OCI-LY7 (cell line): ENCODE measurements around the gene ADGRL2. TPM values are rescaled to one million over a fixed set of nuclear protein-coding genes. Genes with fewer than 3 reads are reported as not detected.

Experiments used
- BruUV-seq: library from RNA; stranded (reverse); fragments of 400-500 nt; replicated peaks from 2 replicates; lab custom pipeline; 2021; lab: Mats Ljungman, UMichigan
- CTCF ChIA-PET: fragments of 300-600 bp; sonication (Branson Sonifier 250); formaldehyde crosslinking; loops from one replicate; lab custom pipeline; 2022; ENCODE audit warnings: antibody characterized with exemption; ENCODE audit not compliant: unreplicated experiment; lab: Charles Lee
- POLR2A ChIA-PET: fragments of 300-600 bp; sonication (Branson Sonifier 250); formaldehyde crosslinking; loops from one replicate; lab custom pipeline; 2022; ENCODE audit warnings: antibody characterized with exemption; lab: Charles Lee
- DNase-seq: peaks from one replicate; pipeline ENCODE4 v3.0.0-alpha.2; 2015; ENCODE audit warnings: low spot score
- H2AFZ ChIP-seq: fragments of 200-600 bp; sonication (generic), shearing (Covaris generic); 2 replicates; pipeline ENCODE4 v1.6.1; 2014; ENCODE audit warnings: mild to moderate bottlenecking, antibody characterized with exemption, low read length, moderate library complexity
- H3K27ac ChIP-seq: fragments of 200-600 bp; sonication (generic); 2 replicates; pipeline ENCODE4 v1.5.1; 2014; ENCODE audit warnings: mixed run types, low read depth, mild to moderate bottlenecking, moderate library complexity, low read length, inconsistent platforms; ENCODE audit not compliant: poor library complexity, severe bottlenecking
- H3K36me3 ChIP-seq: fragments of 200-600 bp; sonication (generic); 2 replicates; pipeline ENCODE4 v1.6.1; 2014; ENCODE audit warnings: mild to moderate bottlenecking, antibody characterized with exemption, low read length, moderate library complexity, mixed read lengths; ENCODE audit not compliant: insufficient read depth
- H3K4me1 ChIP-seq: fragments of 200-600 bp; sonication (generic); 2 replicates; pipeline ENCODE4 v1.5.1; 2014; ENCODE audit warnings: mild to moderate bottlenecking, low read length; ENCODE audit not compliant: insufficient read depth, poor library complexity, severe bottlenecking
- H3K4me2 ChIP-seq: fragments of 200-600 bp; sonication (generic); 2 replicates; pipeline ENCODE4 v1.6.1; 2014; ENCODE audit warnings: mild to moderate bottlenecking, low read length
- H3K4me3 ChIP-seq: fragments of 200-600 bp; sonication (generic); 2 replicates; pipeline ENCODE4 v1.5.1; 2014; ENCODE audit warnings: mild to moderate bottlenecking, low read depth, low read length; ENCODE audit not compliant: poor library complexity, severe bottlenecking
- H3K79me2 ChIP-seq: fragments of 200-600 bp; sonication (generic); 2 replicates; pipeline ENCODE4 v1.6.1; 2016; ENCODE audit warnings: low read depth, mild to moderate bottlenecking, low read length, moderate library complexity, mixed read lengths; ENCODE audit not compliant: insufficient read depth
- H3K9me2 ChIP-seq: fragments of 200-600 bp; sonication (generic); 2 replicates; pipeline ENCODE4 v1.6.1; 2016; ENCODE audit warnings: mild to moderate bottlenecking, low read length, mixed read lengths; ENCODE audit not compliant: insufficient read depth
- H3K9me3 ChIP-seq: fragments of 200-600 bp; sonication (generic); 2 replicates; pipeline ENCODE4 v1.6.1; 2014; ENCODE audit warnings: mild to moderate bottlenecking, mixed run types, low read length, mixed read lengths
- H4K20me1 ChIP-seq: fragments of 200-600 bp; sonication (generic); 2 replicates; pipeline ENCODE4 v1.6.1; 2014; ENCODE audit warnings: mild to moderate bottlenecking, antibody characterized with exemption, low read length, moderate library complexity, mixed read lengths; ENCODE audit not compliant: insufficient read depth
- CTCF ChIP-seq: fragments of 200-600 bp; sonication (generic); conservative IDR thresholded peaks from 2 replicates; pipeline ENCODE4 v1.5.1; 2014; ENCODE audit warnings: mild to moderate bottlenecking, antibody characterized with exemption, low read length, moderate library complexity, mixed read lengths
- EZH2phosphoT487 ChIP-seq: fragments of 200-600 bp; sonication (generic); IDR thresholded peaks from 2 replicates; pipeline ENCODE4 v1.6.1; 2018; ENCODE audit warnings: low read depth, borderline replicate concordance, mild to moderate bottlenecking, mixed run types, antibody characterized with exemption, low read length, moderate library complexity, mixed read lengths
- intact Hi-C: fragments of 100-400 bp; cut with micrococcal nuclease; formaldehyde crosslinking; loops from one replicate; pipeline ENCODE4 v1.10.0; 2022; ENCODE audit not compliant: unreplicated experiment
- total RNA-seq, 2 experiments: library from RNA; depleted of rRNA in 1 of 2; stranded (reverse); fragments of >200 nt in 1 of 2; shearing (Covaris generic) in 1 of 2; gene quantifications; 2 replicates each; pipeline ENCODE4 v1.2.3, GENCODE V29; 2014 to 2022

The ADGRL2 gene
- total RNA-seq, 2 experiments from 2014 or later: not detected

- H4K20me1 ChIP-seq: no peaks in the 10 kb centered on the region
- no peaks in the 10 kb centered on the region for H3K36me3 ChIP-seq
- BruUV-seq: no TSS peak
- intact Hi-C loops: no loop called here
- no peaks in the 10 kb centered on the region for H3K9me2 ChIP-seq
- no peak overlapping the region for H3K27ac ChIP-seq
- DNase-seq: no peak
- no peaks in the 10 kb centered on the region for H3K4me1 ChIP-seq
- no peak overlapping the region for H2AFZ ChIP-seq
- CTCF ChIA-PET: no interaction called here
- no peak overlapping the region for H3K4me2 ChIP-seq
- no peaks in the 10 kb centered on the region for H3K79me2 ChIP-seq
- H3K4me3 ChIP-seq: no peak overlapping the region
- POLR2A ChIA-PET: no interaction called here
- TF ChIP-seq EZH2phosphoT487 (no peak), CTCF (no peak)
- no peaks in the 10 kb centered on the region for H3K9me3 ChIP-seq
These were observed 167.2 kb downstream of the ADGRL2 start for GRCh38 chr1:81967951-81968350.

- Histone ChIP-seq H3K9me2 (no peaks in the 10 kb centered on the region), H3K4me2 (no peak overlapping the region), H3K36me3 (no peaks in the 10 kb centered on the region), H3K27ac (no peak overlapping the region), H3K4me3 (no peak overlapping the region), H4K20me1 (no peaks in the 10 kb centered on the region), H3K79me2 (no peaks in the 10 kb centered on the region), H3K4me1 (no peaks in the 10 kb centered on the region), H3K9me3 (no peaks in the 10 kb centered on the region), H2AFZ (no peak overlapping the region)
- DNase-seq: no peak
- no TSS peak for BruUV-seq
- intact Hi-C loops: no loop called here
- POLR2A ChIA-PET: interaction anchor here (0.6 to 1.0 kb wide), 3 partner anchors 9 to 18 kb away, joined by 3 to 4 read pairs (median 4); no protein-coding TSS in a partner anchor
- CTCF ChIA-PET: no interaction called here
- TF ChIP-seq EZH2phosphoT487 (no peak), CTCF (no peak)
These were observed 169.7 kb downstream of the ADGRL2 start for GRCh38 chr1:81970416-81970815.

- intact Hi-C loops: no loop called here
- Histone ChIP-seq H4K20me1 (no peaks in the 10 kb centered on the region), H3K9me2 (no peaks in the 10 kb centered on the region), H3K4me1 (no peaks in the 10 kb centered on the region), H3K4me3 (no peak overlapping the region), H3K4me2 (no peak overlapping the region), H3K27ac (no peak overlapping the region), H3K9me3 (no peaks in the 10 kb centered on the region), H3K36me3 (no peaks in the 10 kb centered on the region), H2AFZ (no peak overlapping the region), H3K79me2 (no peaks in the 10 kb centered on the region)
- CTCF ChIA-PET: no interaction called here
- POLR2A ChIA-PET: interaction anchor here (0.7 kb wide), 1 partner anchor 18 kb away, joined by 4 read pairs; no protein-coding TSS in a partner anchor
- no peak for DNase-seq
- TF ChIP-seq CTCF: no peak
- no peak for TF ChIP-seq EZH2phosphoT487
- no TSS peak for BruUV-seq
These were observed 173.6 kb downstream of the ADGRL2 start for GRCh38 chr1:81974222-81974841.
